Effector memory CD4-positive, alpha-beta T cell (primary cell): ENCODE results near the gene ILF2.

Source experiments
- DNase-seq, 3 donors: peaks; one replicate each; pipeline ENCODE4 v3.0.0-alpha.2; 2020
- H3K27ac ChIP-seq: 2 replicates; pipeline ENCODE4 v1.7.0; 2013; ENCODE audit warnings: mild to moderate bottlenecking, low read length, moderate library complexity; ENCODE audit not compliant: insufficient read depth, poor library complexity, severe bottlenecking
- H3K27me3 ChIP-seq: replicated peaks from 2 replicates; pipeline ENCODE4 v1.7.0; 2013; ENCODE audit warnings: mild to moderate bottlenecking, low read length; ENCODE audit not compliant: insufficient read depth, control insufficient read depth, poor library complexity, severe bottlenecking
- H3K36me3 ChIP-seq: 2 replicates; pipeline ENCODE4 v1.7.0; 2013; ENCODE audit warnings: mild to moderate bottlenecking, low read length, moderate library complexity; ENCODE audit not compliant: control insufficient read depth, insufficient read depth
- H3K4me1 ChIP-seq: 2 replicates; pipeline ENCODE4 v1.7.0; 2013; ENCODE audit warnings: low read length, mild to moderate bottlenecking; ENCODE audit not compliant: control insufficient read depth, insufficient read depth, poor library complexity, severe bottlenecking
- H3K4me3 ChIP-seq: 2 replicates; pipeline ENCODE4 v1.7.0; 2013; ENCODE audit warnings: low read length, low read depth, mild to moderate bottlenecking; ENCODE audit not compliant: insufficient read depth, poor library complexity, severe bottlenecking
- H3K9me3 ChIP-seq: 2 replicates; pipeline ENCODE4 v1.7.0; 2013; ENCODE audit warnings: mild to moderate bottlenecking, low read length, moderate library complexity; ENCODE audit not compliant: control insufficient read depth

The ILF2 gene

DNA sequence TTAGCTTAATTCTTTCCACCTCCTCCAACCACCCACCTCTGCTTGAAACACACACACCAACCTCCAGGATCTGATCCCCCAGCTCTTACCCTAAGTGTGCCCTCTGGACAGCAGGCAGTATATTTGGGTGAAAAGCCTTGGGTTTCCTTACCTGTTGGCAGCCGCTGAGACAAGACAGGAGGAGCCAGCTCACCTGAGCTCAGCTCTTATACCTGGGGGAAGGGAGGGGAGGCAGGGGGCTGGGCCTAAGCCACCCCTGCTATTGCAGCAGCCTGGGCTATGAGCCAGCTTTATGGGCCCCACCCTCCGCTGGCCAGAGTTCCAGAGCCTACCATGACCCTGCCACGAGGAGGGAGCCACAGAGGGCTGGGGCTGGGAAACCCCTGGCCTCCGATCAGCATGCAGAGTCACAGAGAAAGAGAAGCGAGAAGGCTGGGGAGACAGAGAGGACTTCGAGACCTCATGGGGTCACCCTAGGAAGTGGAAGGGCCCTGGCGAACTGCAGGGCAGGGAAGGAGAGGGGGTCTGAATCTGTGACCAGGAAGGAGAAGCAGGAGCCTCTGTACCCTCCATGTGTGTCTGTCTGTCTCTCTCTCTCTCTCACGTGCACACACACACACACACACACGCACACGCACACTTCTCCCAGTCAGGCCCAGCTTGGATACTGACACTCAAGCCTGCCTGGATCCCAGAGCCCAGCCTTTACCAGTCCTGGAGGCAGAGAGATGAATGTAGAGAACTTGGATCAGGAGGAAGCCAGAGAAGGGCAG is 54.5 kb downstream of the ILF2 start, which contains the start of gene S100A14:
Gene S100A14 (minus strand): TSS at position 182 of the 773 bp plus-strand sequence. CDS start 467 bp downstream, outside the sequence.
- Histone ChIP-seq H3K4me3 (no peak within 1 kb of the TSS), H3K27ac (no peak within 1 kb of the TSS), H3K4me1 (no peaks in the 10 kb centered on the region), H3K27me3 (no peaks in the 10 kb centered on the region), H3K36me3 (no peaks in the 10 kb centered on the region), H3K9me3 (no peaks in the 10 kb centered on the region)
- no peak for DNase-seq

- DNase-seq: no peak
- H3K27me3 ChIP-seq: no peaks in the 10 kb centered on the region
- H3K27ac ChIP-seq: no peak overlapping the region
- no peak overlapping the region for H3K4me3 ChIP-seq
- no peaks in the 10 kb centered on the region for H3K9me3 ChIP-seq
- H3K4me1 ChIP-seq: no peaks in the 10 kb centered on the region
- H3K36me3 ChIP-seq: no peaks in the 10 kb centered on the region
These were observed 55.4 kb downstream of the ILF2 start for GRCh38 chr1:153615406-153615805.

GRCh38 chr1:153614906-153615305 is 55.9 kb downstream of the ILF2 start:
- H3K27me3 ChIP-seq: no peaks in the 10 kb centered on the region
- H3K36me3 ChIP-seq: no peaks in the 10 kb centered on the region
- no peak overlapping the region for H3K27ac ChIP-seq
- H3K9me3 ChIP-seq: no peaks in the 10 kb centered on the region
- H3K4me3 ChIP-seq: no peak overlapping the region
- no peak for DNase-seq
- H3K4me1 ChIP-seq: no peaks in the 10 kb centered on the region

DNA sequence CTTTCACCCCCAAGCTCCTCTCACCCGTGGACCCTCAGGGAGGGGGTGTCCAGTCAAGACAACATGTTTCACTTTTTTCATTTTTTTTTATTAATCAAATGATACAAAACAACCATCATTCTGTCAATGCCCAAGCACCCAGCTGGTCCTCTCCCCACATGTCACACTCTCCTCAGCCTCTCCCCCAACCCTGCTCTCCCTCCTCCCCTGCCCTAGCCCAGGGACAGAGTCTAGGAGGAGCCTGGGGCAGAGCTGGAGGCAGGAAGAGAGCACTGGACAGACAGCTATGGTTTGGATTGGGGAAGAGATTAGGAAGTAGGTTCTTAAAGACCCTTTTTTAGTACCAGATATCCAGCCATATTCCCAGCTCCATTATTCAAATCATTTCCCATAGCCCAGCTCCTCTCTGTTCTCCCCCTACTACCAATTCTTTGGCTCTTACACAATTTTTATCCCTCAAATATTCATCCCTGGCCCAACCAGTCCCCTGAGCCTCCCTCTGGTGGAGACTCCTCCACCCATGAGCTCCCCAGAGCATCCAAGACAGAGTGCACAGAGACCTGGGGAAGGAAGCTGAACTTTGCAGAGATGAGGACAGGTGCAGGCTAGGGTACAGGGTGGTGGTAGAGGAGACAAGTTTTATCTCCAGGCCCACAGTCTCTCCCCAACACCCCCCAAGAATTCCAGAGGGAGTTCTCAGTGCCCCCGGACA is 56.4 kb downstream of the ILF2 start:
- Histone ChIP-seq H3K27ac (no peak overlapping the region), H3K36me3 (no peaks in the 10 kb centered on the region), H3K4me1 (no peaks in the 10 kb centered on the region), H3K27me3 (no peaks in the 10 kb centered on the region), H3K9me3 (no peaks in the 10 kb centered on the region), H3K4me3 (no peak overlapping the region)
- DNase-seq: no peak

DNA sequence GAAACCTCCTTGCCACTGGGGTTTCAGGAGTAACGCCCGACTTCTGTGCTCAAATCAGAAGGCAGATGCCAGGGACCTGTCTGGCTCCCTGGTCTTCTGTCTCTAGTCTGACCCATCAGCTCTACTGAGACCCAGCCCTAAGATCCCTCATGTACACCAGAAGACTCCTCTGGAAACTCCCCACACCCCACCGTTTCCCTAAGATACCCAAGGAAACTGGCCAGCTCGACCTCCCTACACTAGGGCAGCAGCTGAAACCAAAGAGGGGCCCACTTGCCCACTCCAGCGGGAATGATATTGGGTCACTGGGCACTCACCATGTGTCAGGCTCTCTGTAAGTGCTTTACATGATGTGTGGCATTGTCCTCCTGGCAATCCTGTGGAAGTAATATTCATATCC is 57.4 kb downstream of the ILF2 start:
- Histone ChIP-seq H3K36me3 (no peaks in the 10 kb centered on the region), H3K4me1 (no peaks in the 10 kb centered on the region), H3K9me3 (no peaks in the 10 kb centered on the region), H3K27ac (no peak overlapping the region), H3K27me3 (no peaks in the 10 kb centered on the region), H3K4me3 (no peak overlapping the region)
- DNase-seq: no peak

DNA sequence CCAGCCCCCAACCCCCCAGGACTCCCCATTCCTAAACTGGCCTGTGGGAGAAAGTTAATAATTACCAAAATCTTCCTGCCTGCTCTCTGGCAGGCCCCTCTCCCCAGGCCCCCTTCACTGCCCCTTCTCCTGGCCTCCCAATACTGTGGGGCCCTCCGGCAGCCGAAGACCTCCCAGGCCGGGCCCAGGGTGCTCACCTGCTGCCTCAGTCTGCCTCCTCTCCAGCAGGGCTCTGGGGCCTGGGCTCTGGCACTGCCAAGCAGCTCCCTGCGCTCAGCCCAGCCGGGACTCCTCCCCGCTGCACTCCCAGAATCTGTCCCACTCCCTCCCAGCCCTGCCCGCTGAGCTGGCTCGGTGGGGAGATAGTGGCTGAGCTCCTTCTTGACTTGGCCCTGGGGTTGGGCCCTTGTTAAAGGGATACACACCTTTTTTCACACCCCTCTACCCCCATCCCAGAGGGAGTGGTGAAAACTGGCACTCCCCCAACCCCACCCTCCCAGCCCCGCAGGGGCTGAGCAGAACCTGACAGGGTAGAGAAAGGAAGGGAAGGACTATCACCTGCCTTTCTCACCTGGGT is 58.0 kb downstream of the ILF2 start, which contains the start of gene S100A16:
Gene S100A16 (minus strand): TSS at position 383 of the 577 bp plus-strand sequence. CDS start 4,986 bp downstream, outside the sequence.
- no peaks in the 10 kb centered on the region for H3K9me3 ChIP-seq
- H3K27me3 ChIP-seq: no peaks in the 10 kb centered on the region
- H3K4me3 ChIP-seq: no peak within 1 kb of the TSS
- no peak within 1 kb of the TSS for H3K27ac ChIP-seq
- H3K4me1 ChIP-seq: no peaks in the 10 kb centered on the region
- H3K36me3 ChIP-seq: no peaks in the 10 kb centered on the region
- no peak for DNase-seq

GRCh38 chr1:153612111-153612754 is 58.6 kb downstream of the ILF2 start:
- Histone ChIP-seq H3K27me3 (no peaks in the 10 kb centered on the region), H3K36me3 (no peaks in the 10 kb centered on the region), H3K4me1 (no peaks in the 10 kb centered on the region), H3K9me3 (no peaks in the 10 kb centered on the region), H3K27ac (no peak overlapping the region), H3K4me3 (no peak overlapping the region)
- no peak for DNase-seq
